ENCODE measurements around the gene SLF1.
A peak's percentile ranks its signal among the peaks of the same experiment; 100 is the strongest.
"Not testable (repeated sequence)": the region's sequence is repeated elsewhere in the genome, so short reads cannot be mapped to it uniquely, and the experiment has no call there.

The SLF1 gene

DNA sequence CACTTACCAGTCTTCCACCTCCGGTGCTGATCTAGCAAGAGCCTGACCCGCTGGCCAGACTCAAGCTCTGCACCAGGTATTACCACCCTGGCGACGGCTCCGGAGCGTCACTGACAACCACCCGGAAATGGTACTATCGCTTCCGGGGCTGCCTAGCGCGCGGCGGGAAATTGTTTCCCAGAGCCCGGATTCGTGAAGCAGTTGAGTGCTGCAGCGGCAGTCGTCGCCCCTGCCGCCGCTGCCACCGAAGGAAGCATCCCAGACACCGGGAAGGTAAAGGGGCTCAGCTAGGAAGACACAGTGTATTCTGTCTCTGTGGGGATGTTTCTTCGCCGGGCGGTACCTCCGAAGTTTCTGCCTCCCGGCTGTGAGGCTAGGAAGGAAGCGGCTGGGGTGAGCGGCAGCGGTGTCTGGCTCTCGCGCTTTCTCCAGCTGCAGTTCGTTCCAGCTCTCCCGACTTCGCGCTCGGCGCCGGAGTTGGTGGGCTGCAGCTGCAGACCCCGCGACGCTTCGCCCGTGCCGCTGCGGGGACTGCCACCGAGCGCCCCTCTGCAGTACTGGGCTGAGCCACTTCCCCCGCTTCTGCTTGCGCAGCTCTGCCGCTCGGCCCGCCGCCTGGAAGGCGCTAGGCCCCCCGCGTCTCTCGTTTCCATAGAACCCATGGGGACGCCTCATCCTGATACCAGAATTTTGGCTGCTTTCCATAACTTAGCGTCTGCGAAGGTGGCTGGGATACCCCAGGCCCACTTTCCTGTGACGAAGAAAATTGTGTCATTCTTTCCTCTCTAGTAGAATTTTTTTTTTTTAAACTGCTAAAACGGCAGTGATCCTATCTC, at the start of gene SLF1, which contains the start of gene KIAA0825:
Gene SLF1, plus strand, starts transcription at position 177 of the 836 bp plus-strand sequence. CDS start 10,142 bp downstream, outside the sequence.
Gene KIAA0825, minus strand, starts transcription at position 112 of the 836 bp plus-strand sequence. CDS start 81,478 bp downstream, outside the sequence.
- FAIRE-seq = peak; percentile 97
- peak; percentile 63 for DNase-seq (ENCODE audit: insufficient read length, low spot score)

- DNase-seq (ENCODE audit: insufficient read length, low spot score) (no peak), FAIRE-seq (no peak)
Observed at GRCh38 chr5:94571415-94571814, 47.1 kb upstream of the SLF1 start.

DNA sequence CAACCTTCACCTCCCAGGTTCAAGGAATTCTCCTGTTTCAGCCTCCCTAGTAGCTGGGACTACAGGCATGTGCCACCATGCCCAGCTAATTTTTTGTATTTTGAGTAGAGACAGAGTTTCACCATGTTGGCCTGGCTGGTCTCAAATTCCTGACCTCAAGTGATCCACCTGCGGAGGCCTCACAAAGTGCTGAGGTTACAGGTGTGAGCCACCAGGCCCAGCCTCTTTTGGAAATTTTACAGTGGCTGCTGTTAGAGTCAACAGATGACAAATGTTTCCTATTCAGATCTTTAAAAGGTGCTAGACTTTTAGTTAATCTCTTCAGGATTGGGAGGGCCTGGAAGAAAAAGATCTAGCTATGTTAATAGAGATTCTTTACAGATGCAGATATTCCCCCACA, 45.1 kb upstream of the SLF1 start:
- not testable (repeated sequence) for FAIRE-seq

GRCh38 chr5:94575196-94575595, 43.3 kb upstream of the SLF1 start:
- DNase-seq (ENCODE audit: insufficient read length, low spot score) = no peak
- no peak for FAIRE-seq

More for the DNA sequence above, 45.1 kb upstream of the SLF1 start:
- not testable (repeated sequence) for DNase-seq (ENCODE audit: insufficient read length, low spot score)

GRCh38 chr5:94577466-94578245, 40.8 kb upstream of the SLF1 start:
- FAIRE-seq (peak; percentile 94), DNase-seq (ENCODE audit: insufficient read length, low spot score) (peak; percentile 12)

DNA sequence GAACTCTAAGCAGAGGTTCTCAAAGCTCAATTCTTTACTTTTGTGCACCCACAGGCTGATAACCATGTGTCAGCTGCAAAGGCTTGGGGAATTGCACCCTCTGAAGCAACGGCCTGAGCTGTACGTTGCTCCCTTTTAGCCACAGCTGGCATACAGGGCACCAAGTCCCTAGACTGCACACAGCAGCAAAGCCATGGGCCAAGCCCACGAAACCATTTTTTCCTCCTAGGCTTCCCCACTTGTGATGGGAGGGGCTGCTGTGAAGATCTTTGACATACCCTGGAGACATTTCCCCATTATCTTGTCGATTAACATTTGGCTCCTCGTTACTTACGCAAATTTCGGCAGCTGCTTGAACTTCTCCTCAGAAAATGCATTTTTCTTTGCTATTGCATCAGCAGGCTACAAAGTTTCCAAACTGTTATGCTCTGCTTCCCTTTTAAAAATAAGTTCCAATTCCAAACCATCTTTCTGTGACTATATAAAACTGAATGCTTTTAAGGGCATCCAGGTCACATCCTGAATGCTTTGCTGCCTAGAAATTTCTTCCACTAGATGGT, 23.1 kb upstream of the SLF1 start:
- no peak for DNase-seq (ENCODE audit: insufficient read length, low spot score)
- no peak for FAIRE-seq

GRCh38 chr5:94613583-94613982, 4.9 kb upstream of the SLF1 start:
- FAIRE-seq (peak; percentile 55), DNase-seq (ENCODE audit: insufficient read length, low spot score) (no peak)

- no peak for FAIRE-seq
Observed at GRCh38 chr5:94614156-94614805, 4.2 kb upstream of the SLF1 start.

DNA sequence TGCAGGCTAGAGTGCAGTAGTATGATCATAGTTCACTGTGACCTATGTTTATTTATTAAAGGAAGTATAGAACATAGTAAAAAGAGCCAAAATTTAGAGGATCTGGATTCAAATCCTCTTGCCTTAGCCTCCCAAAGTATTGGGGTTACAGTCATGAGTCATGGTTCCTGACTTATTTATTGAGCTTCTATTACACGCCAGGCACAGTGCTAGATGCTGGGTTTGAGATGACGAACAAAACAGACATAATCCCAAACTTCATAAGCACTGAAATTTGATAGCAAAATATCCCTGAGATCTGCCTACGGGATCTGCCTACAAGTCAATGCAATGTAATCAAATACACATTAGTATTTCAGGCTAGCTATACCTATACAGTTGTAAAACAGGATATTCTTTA, 2.6 kb upstream of the SLF1 start:
- no peak for DNase-seq (ENCODE audit: insufficient read length, low spot score)
- no peak for FAIRE-seq

More at GRCh38 chr5:94614156-94614805, 4.2 kb upstream of the SLF1 start:
- no peak for DNase-seq (ENCODE audit: insufficient read length, low spot score)

- DNase-seq (ENCODE audit: insufficient read length, low spot score) = no peak
- no peak for FAIRE-seq
Observed at GRCh38 chr5:94618029-94618492, 408 bp upstream of the SLF1 start.

GRCh38 chr5:94620256-94620655, 1.8 kb downstream of the SLF1 start:
- DNase-seq (ENCODE audit: insufficient read length, low spot score) = no peak
- no peak for FAIRE-seq

- DNase-seq (ENCODE audit: insufficient read length, low spot score) (no peak), FAIRE-seq (peak; percentile 39)
Observed at GRCh38 chr5:94621763-94622162, 3.3 kb downstream of the SLF1 start.

DNA sequence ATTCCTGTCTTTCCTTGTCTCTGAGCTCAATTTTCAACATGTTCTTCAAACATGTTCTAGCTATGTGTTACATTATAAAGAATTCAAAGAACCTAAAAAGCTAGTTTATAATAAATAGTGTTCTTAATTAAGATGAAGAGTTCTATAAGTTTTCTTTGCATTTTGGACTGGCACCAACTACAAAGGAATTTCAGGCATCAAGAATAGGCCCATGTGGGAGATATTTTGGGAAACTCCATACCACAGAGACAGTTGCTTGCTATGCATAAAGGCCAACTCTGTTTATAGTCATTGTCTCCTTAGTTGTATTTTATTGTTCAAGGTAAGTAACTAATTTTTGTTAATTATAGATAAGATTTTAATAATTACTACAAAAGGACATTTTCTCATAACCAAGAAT, 4.5 kb downstream of the SLF1 start:
- FAIRE-seq = peak; percentile 80
- DNase-seq (ENCODE audit: insufficient read length, low spot score) = no peak

- DNase-seq (ENCODE audit: insufficient read length, low spot score) = no peak
- FAIRE-seq = peak; percentile 35
Observed at GRCh38 chr5:94623877-94624276, 5.4 kb downstream of the SLF1 start.

DNA sequence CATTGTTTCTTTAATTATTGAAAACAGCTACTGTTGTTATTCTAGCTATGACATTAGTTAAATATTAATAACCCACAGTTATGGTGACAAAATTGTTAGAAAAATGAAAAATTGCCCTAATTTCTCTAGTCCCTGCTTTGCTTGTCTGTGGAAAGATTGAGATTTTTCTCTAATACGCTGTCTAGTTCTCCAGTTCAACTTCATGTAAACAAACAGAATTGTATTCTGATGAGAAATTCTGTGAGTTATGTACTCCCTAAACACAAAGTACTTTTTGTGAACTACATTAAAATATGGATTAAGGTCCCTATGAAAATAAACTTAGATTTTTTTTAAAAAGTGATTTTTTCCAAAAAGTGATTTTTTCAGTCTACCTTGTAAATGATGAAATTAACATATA, 8.7 kb downstream of the SLF1 start:
- DNase-seq (ENCODE audit: insufficient read length, low spot score) (no peak), FAIRE-seq (no peak)

DNA sequence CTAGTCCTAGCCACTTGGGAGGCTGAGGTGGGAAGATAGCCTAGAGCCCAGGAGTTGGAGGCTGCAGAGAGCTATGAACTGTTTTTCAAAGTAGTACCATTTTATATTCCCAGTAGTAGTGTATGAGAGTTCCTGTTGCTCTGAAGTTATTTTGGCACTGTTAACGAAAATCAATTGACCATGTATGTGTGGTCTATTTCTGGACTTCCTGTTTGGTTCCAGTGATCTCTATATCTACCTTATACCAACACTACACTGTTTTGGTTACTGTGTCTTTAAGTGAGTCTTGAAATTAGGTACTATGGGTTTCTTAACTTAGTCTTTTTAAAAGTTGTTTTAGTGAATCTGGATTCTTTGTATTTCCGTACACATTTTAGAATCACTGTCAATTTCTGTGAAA, 13.6 kb downstream of the SLF1 start:
- DNase-seq (ENCODE audit: insufficient read length, low spot score) (no peak), FAIRE-seq (peak; percentile 90)

DNA sequence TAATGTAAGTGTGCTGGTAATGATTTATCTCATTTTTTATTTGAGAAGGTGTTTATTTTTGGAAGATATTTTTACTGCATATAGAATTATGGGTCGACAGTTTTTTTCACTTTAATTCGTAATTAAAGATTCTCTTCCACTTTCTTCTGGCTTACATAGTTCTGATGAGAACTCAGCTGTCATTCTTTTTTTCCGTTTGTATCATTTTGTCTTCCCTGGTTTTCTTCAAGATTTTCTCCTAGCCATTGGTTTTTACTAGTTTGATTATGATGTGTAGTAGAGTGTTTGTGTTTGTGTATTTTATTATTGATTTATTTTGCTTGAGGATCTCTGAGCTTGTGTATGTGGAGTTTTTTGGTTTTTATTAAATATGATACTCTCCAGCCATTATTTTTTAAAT, 21.7 kb downstream of the SLF1 start:
- no peak for FAIRE-seq
- DNase-seq (ENCODE audit: insufficient read length, low spot score) = no peak

- DNase-seq (ENCODE audit: insufficient read length, low spot score) (no peak), FAIRE-seq (no peak)
Observed at GRCh38 chr5:94645053-94645452, 26.6 kb downstream of the SLF1 start.

DNA sequence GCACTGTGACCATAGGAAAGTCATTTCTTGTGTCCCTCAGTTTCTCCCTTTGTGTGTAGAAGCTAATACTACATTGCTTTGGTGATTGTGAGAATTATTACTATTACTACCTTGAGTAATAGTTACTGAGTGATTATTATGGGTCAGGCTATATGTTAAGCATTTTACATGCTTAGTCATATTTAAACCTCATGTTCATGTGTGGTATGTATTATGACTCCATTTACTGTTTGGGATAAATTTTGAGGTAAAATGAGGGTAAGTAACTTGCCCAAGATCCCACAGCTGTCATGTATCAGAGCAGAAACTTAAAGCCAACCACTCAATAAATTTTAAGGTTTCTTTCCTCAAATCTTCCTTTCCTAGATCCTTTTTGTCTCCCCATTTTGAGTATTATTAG, 28.3 kb downstream of the SLF1 start:
- DNase-seq (ENCODE audit: insufficient read length, low spot score) (no peak), FAIRE-seq (no peak)

DNA sequence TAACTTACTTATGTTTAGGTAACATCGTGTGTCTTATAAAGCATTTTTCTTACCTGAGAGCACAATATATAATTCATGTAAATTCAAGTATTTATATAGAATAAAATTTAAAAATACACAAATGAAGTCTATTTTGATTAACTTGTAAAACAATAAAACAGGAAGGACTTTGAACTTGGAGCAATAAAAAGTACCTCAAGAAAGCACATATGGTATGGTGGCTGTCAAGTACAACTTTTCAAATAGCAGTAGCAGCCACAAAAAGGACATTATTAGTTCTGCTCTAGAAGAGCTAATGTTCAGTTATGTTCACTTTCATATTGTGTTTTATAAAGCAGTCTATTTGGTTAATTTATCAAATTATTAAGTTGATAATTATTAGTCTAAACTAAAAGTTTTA, 31.4 kb downstream of the SLF1 start:
- DNase-seq (ENCODE audit: insufficient read length, low spot score) = no peak
- FAIRE-seq = no peak

DNA sequence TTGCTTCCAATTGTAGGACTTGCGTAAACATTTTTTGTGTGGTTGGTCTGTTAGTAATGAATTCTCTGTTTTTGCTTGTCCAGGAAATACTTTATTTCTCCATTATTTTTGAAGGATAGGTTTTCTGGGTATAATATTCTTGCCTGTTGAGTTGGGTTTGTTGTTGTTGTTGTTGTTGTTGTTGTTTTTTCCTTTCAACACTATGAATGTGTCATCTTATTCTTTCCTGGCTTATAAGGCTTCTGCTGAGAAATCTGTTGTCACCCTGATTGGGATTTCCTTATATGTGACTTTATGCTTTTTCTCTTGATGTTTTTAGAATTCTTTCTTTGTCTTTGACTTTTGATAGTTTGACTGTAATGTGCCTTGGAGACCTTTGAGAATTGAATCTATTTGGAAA, 39.8 kb downstream of the SLF1 start:
- DNase-seq (ENCODE audit: insufficient read length, low spot score) = no peak
- FAIRE-seq = peak; percentile 35
